PC-3 (cell line): ENCODE measurements around the gene CTDNEP1. TPM values are rescaled to one million over a fixed set of nuclear protein-coding genes. Genes with fewer than 3 reads are reported as not detected.
A peak's percentile ranks its signal among the peaks of the same experiment; 100 is the strongest.

Source experiments
- ATAC-seq: fragments of 200-7000 bp; cut with Tn5 transposase; 2 replicates; pipeline ENCODE4 v1.9.1; 2020; ENCODE audit warnings: mild to moderate bottlenecking, moderate library complexity
- BruUV-seq: library from RNA; stranded (reverse); fragments of 400-500 nt; replicated peaks from 2 replicates; lab custom pipeline; 2021; lab: Mats Ljungman, UMichigan
- CTCF ChIA-PET: fragments of 300-600 bp; sonication (Branson Sonifier 250); formaldehyde crosslinking; loops from one replicate; lab custom pipeline; 2022; ENCODE audit warnings: antibody characterized with exemption; lab: Charles Lee
- POLR2A ChIA-PET: fragments of 300-600 bp; sonication (Branson Sonifier 250); formaldehyde crosslinking; loops from one replicate; lab custom pipeline; 2022; ENCODE audit warnings: antibody characterized with exemption; ENCODE audit not compliant: unreplicated experiment; lab: Charles Lee
- DNase-seq: peaks from one replicate; pipeline ENCODE4 v3.0.0-alpha.2; 2015
- H2AFZ ChIP-seq: fragments of 300-600 bp; sonication (generic); 2 replicates; pipeline ENCODE4 v1.6.0; 2016; ENCODE audit warnings: antibody characterized with exemption, low read length
- H3F3A ChIP-seq: fragments of 300-600 bp; sonication (generic); one replicate; pipeline ENCODE4 v1.6.0; 2017; ENCODE audit warnings: antibody characterized with exemption, low read length, control low read depth, mild to moderate bottlenecking; ENCODE audit not compliant: unreplicated experiment
- H3K27ac ChIP-seq: fragments of 300-600 bp; sonication (generic); 2 replicates; pipeline ENCODE4 v1.5.1; 2016; ENCODE audit warnings: mild to moderate bottlenecking, low read length
- H3K27me3 ChIP-seq: fragments of 300-600 bp; sonication (generic); 2 replicates; pipeline ENCODE4 v1.6.1; 2016; ENCODE audit warnings: low read length, mixed read lengths
- H3K36me3 ChIP-seq: fragments of 300-600 bp; sonication (generic); 2 replicates; pipeline ENCODE4 v1.6.1; 2016; ENCODE audit warnings: low read depth, mixed run types, low read length, mixed read lengths
- H3K4me1 ChIP-seq: fragments of 300-600 bp; sonication (generic); 2 replicates; pipeline ENCODE4 v1.5.1; 2016; ENCODE audit warnings: low read length; ENCODE audit not compliant: insufficient read depth
- H3K4me2 ChIP-seq: fragments of 300-600 bp; sonication (generic); 2 replicates; pipeline ENCODE4 v1.6.0; 2016; ENCODE audit warnings: low read length
- H3K4me3 ChIP-seq: fragments of 300-600 bp; sonication (generic); 2 replicates; pipeline ENCODE4 v1.5.1; 2016; ENCODE audit warnings: mild to moderate bottlenecking, low read length, mixed read lengths
- H3K79me2 ChIP-seq: fragments of 300-600 bp; sonication (generic); 2 replicates; pipeline ENCODE4 v1.6.1; 2017; ENCODE audit warnings: low read length, mixed read lengths
- H3K9ac ChIP-seq: fragments of 300-600 bp; sonication (generic); 2 replicates; pipeline ENCODE4 v1.6.0; 2016; ENCODE audit warnings: mild to moderate bottlenecking, low read length
- H3K9me2 ChIP-seq: fragments of 300-600 bp; sonication (generic); replicated peaks from 2 replicates; pipeline ENCODE4 v1.6.1; 2016; ENCODE audit warnings: mixed run types, low read length, mixed read lengths
- H3K9me3 ChIP-seq: fragments of 300-600 bp; sonication (generic); 2 replicates; pipeline ENCODE4 v1.6.1; 2016; ENCODE audit warnings: low read length, mixed read lengths
- H4K20me1 ChIP-seq: fragments of 300-600 bp; sonication (generic); 2 replicates; pipeline ENCODE4 v1.6.1; 2016; ENCODE audit warnings: low read length, mixed read lengths
- EZH2 ChIP-seq: fragments of 300-600 bp; sonication (generic); IDR thresholded peaks from one replicate; pipeline ENCODE4 v1.6.1; 2017; ENCODE audit warnings: antibody characterized with exemption, mild to moderate bottlenecking, low read length; ENCODE audit not compliant: unreplicated experiment
- EZH2phosphoT487 ChIP-seq: fragments of 300-600 bp; sonication (generic); IDR thresholded peaks from 2 replicates; pipeline ENCODE4 v1.6.1; 2018; ENCODE audit warnings: mild to moderate bottlenecking, antibody characterized with exemption, low read length, borderline replicate concordance
- intact Hi-C: fragments of 100-400 bp; cut with micrococcal nuclease; formaldehyde crosslinking; loops from 2 replicates; pipeline ENCODE4 v1.9.0; 2023
- total RNA-seq: library from RNA; depleted of rRNA; stranded (reverse); fragments of >200 nt; gene quantifications from 2 replicates; pipeline ENCODE4 v1.2.3, GENCODE V29; 2014
- TF ChIP-seq, protein P1 (sequence below): fragments of 300-600 bp; sonication (generic); conservative IDR thresholded peaks from 2 replicates; pipeline ENCODE4 v1.5.1; 2017; ENCODE audit warnings: antibody characterized with exemption, low read depth, mild to moderate bottlenecking, low read length

The CTDNEP1 gene
- total RNA-seq, 1 experiment from 2014 or later, result 52.4 TPM

- peak within 1 kb of the TSS; percentile 86 for H3K4me2 ChIP-seq
- H4K20me1 ChIP-seq, result peaks cover 14% of the 10 kb centered on the region; the same call in 1 of the 2 replicates
- intact Hi-C loops, result loop anchor here (2.0 kb wide), 1 partner anchor 15 kb away; the partner anchor contains the start of gene DVL2
- ATAC-seq (peak; percentile 66), DNase-seq (peak; percentile 85)
- peak within 1 kb of the TSS; percentile 97 for H3K9ac ChIP-seq
- H3K4me3 ChIP-seq, result peak within 1 kb of the TSS; percentile 81
- no peaks in the 10 kb centered on the region for H3K27me3 ChIP-seq
- H3K9me2 ChIP-seq, result no peaks in the 10 kb centered on the region
- peak within 1 kb of the TSS; percentile 97 for H3K27ac ChIP-seq
- BruUV-seq, result TSS peak; percentile 21
- H3K4me1 ChIP-seq, result peaks cover 34% of the 10 kb centered on the region
- peaks cover 26% of the 10 kb centered on the region for H3K36me3 ChIP-seq
- no peaks in the 10 kb centered on the region for H3F3A ChIP-seq
- ChIA-PET POLR2A (interaction anchor here (0.5 to 1.1 kb wide), 2 partner anchors 21 to 89 kb away, joined by 5 to 9 read pairs; no protein-coding TSS in a partner anchor), CTCF (interaction anchor here (0.7 to 1.0 kb wide), 2 partner anchors 41 to 184 kb away, joined by 3 to 4 read pairs; partner anchors contain the start of gene TMEM256)
- TF ChIP-seq EZH2phosphoT487 (no peak), EZH2 (no peak)
- TF ChIP-seq, protein P1, sequence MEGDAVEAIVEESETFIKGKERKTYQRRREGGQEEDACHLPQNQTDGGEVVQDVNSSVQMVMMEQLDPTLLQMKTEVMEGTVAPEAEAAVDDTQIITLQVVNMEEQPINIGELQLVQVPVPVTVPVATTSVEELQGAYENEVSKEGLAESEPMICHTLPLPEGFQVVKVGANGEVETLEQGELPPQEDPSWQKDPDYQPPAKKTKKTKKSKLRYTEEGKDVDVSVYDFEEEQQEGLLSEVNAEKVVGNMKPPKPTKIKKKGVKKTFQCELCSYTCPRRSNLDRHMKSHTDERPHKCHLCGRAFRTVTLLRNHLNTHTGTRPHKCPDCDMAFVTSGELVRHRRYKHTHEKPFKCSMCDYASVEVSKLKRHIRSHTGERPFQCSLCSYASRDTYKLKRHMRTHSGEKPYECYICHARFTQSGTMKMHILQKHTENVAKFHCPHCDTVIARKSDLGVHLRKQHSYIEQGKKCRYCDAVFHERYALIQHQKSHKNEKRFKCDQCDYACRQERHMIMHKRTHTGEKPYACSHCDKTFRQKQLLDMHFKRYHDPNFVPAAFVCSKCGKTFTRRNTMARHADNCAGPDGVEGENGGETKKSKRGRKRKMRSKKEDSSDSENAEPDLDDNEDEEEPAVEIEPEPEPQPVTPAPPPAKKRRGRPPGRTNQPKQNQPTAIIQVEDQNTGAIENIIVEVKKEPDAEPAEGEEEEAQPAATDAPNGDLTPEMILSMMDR, result no peak
- H3K9me3 ChIP-seq, result no peaks in the 10 kb centered on the region
- peak within 1 kb of the TSS; percentile 50 for H2AFZ ChIP-seq
- H3K79me2 ChIP-seq, result peaks cover 38% of the 10 kb centered on the region
Measured at GRCh38 chr17:7219812-7220592, 31.5 kb downstream of the CTDNEP1 start, which contains the start of the genes ACADVL and DLG4. Gene ACADVL (plus strand): TSS chr17:7219938. CDS start chr17:7219985, 47 bp downstream. Gene DLG4 (minus strand): TSS chr17:7219836.

DNA sequence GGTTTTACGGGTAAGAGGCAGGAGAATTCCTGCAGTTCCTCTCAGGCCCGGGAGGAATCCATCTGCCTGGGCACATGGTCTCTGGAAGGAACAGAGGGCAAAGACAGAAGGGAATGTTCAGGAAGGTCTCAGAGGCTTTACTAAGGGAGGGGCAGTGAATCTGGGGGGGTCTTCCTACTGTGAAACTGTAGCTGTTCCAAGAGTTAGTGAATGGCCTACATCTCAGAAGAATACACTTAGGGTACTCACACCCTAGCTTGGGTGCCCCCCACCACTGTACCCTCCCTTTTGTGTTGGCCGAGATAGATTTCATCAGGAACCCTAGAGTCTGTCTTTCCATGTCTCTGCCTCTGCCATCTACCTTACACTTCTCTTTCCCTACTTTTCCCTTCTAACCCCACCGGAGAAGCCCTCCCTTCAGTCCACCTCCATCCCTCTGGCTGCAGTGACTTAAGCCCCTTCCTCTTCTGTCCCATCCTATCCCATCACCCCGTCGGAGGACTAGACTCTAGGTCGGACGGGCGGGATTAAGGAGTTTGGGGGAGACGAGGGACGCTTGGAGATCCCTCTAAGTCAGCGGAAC lies 32.2 kb downstream of the CTDNEP1 start:
- H3K79me2 ChIP-seq, result peaks cover 38% of the 10 kb centered on the region
- DNase-seq (no peak), ATAC-seq (no peak)
- no peaks in the 10 kb centered on the region for H3K9me3 ChIP-seq
- H3K36me3 ChIP-seq, result peaks cover 26% of the 10 kb centered on the region
- peaks cover 14% of the 10 kb centered on the region; the same call in 1 of the 2 replicates for H4K20me1 ChIP-seq
- TF ChIP-seq EZH2phosphoT487 (no peak), EZH2 (no peak)
- TF ChIP-seq, protein P1, result no peak
- no peaks in the 10 kb centered on the region for H3K27me3 ChIP-seq
- peak overlapping the region; percentile 97 for H3K27ac ChIP-seq
- H3F3A ChIP-seq, result no peaks in the 10 kb centered on the region
- peak overlapping the region; percentile 81 for H3K4me3 ChIP-seq
- BruUV-seq, result no TSS peak
- H3K4me2 ChIP-seq, result peak overlapping the region; percentile 86
- ChIA-PET POLR2A (no interaction called here), CTCF (no interaction called here)
- no peak overlapping the region; the same call in 1 of the 2 replicates for H2AFZ ChIP-seq
- H3K9me2 ChIP-seq, result no peaks in the 10 kb centered on the region
- peaks cover 34% of the 10 kb centered on the region for H3K4me1 ChIP-seq
- peak overlapping the region; percentile 97 for H3K9ac ChIP-seq
- intact Hi-C loops, result no loop called here
